Breast epithelium (tissue), 3 donors: Measurements from ENCODE around the gene KIF1A.

Source experiments
- CTCF ChIP-seq, 3 donors: fragments of 450-650 bp; IDR thresholded peaks; one replicate each; pipeline ENCODE4 v1.5.1; 2016 to 2017; ENCODE audit warnings: antibody characterized with exemption in 3 of 3, mild to moderate bottlenecking in 3 of 3, moderate library complexity in 3 of 3
- POLR2A ChIP-seq: fragments of 450-650 bp; IDR thresholded peaks from one replicate; pipeline ENCODE4 v1.6.1; 2016; ENCODE audit warnings: antibody characterized with exemption, mild to moderate bottlenecking, moderate library complexity
- POLR2AphosphoS5 ChIP-seq, 3 donors: sonication (generic); formaldehyde crosslinking; IDR thresholded peaks; one replicate each; pipeline ENCODE4 v1.6.1; 2017; ENCODE audit warnings: antibody characterized with exemption in 3 of 3

GRCh38 chr2:240846873-240847595 is 27.0 kb upstream of the KIF1A start:
- TF ChIP-seq CTCF (IDR thresholded peaks at IDR 0.05) (no peak), POLR2A (no peak), POLR2AphosphoS5 (IDR thresholded peaks at IDR 0.05) (no peak)
